CD4-positive, alpha-beta T cell (primary cell): ENCODE measurements around the gene ITPRID2. TPM values are rescaled to one million over a fixed set of nuclear protein-coding genes. Genes with fewer than 3 reads are reported as not detected.

Experiments
- ATAC-seq: fragments of 200-7000 bp; cut with Tn5 transposase; one replicate; pipeline ENCODE4 v1.10.0; 2022; ENCODE audit warnings: mild to moderate bottlenecking; ENCODE audit not compliant: poor library complexity
- CTCF ChIA-PET: fragments of 350-600 bp; sonication (Branson Sonifier 250); formaldehyde crosslinking; loops from one replicate; lab custom pipeline; 2021; ENCODE audit warnings: antibody characterized with exemption, inconsistent platforms; lab: Charles Lee
- POLR2A ChIA-PET: fragments of 350-600 bp; sonication (Branson Sonifier 250); formaldehyde crosslinking; loops from one replicate; lab custom pipeline; 2021; ENCODE audit warnings: antibody characterized with exemption, inconsistent platforms; lab: Charles Lee
- DNase-seq, 14 experiments: peaks; one replicate each; pipeline ENCODE4 v3.0.0-alpha.2; 2013 to 2020; ENCODE audit warnings: mixed read lengths in 2 of 14
- H3K27ac ChIP-seq, 2 donors: one replicate each; pipeline versions ENCODE4 v1.5.1 to v1.7.0; 2013; ENCODE audit warnings: low read length in 2 of 2, low read depth in 1 of 2, mild to moderate bottlenecking in 1 of 2
- H3K27me3 ChIP-seq, 2 experiments: 1 replicate in 1 of 2; 2 replicates in 1 of 2; pipeline versions ENCODE4 v1.6.1 to v1.7.0; 2013; ENCODE audit warnings: low read length in 2 of 2, control low read depth in 1 of 2, mild to moderate bottlenecking in 1 of 2, moderate library complexity in 1 of 2; ENCODE audit not compliant: insufficient read depth in 2 of 2, control insufficient read depth in 1 of 2
- H3K36me3 ChIP-seq: one replicate; pipeline ENCODE4 v1.6.1; 2013; ENCODE audit warnings: low read length, control low read depth; ENCODE audit not compliant: insufficient read depth
- H3K4me1 ChIP-seq: one replicate; pipeline ENCODE4 v1.6.1; 2013; ENCODE audit warnings: low read length, control low read depth; ENCODE audit not compliant: insufficient read depth
- H3K4me3 ChIP-seq: one replicate; pipeline ENCODE4 v1.5.1; 2013; ENCODE audit warnings: mild to moderate bottlenecking, low read length, moderate library complexity
- H3K9me3 ChIP-seq, 2 experiments: 1 replicate in 1 of 2; 2 replicates in 1 of 2; pipeline versions ENCODE4 v1.6.1 to v1.7.0; 2013; ENCODE audit warnings: low read length in 2 of 2, mild to moderate bottlenecking in 2 of 2, control low read depth in 1 of 2, moderate library complexity in 1 of 2; ENCODE audit not compliant: control insufficient read depth in 1 of 2, insufficient read depth in 1 of 2
- H3K27ac Mint-ChIP-seq: one replicate; pipeline ENCODE4 v1.8.0; 2020; ENCODE audit warnings: mixed read lengths
- H3K27me3 Mint-ChIP-seq: one replicate; pipeline ENCODE4 v1.8.0; 2021; ENCODE audit warnings: mixed read lengths
- H3K36me3 Mint-ChIP-seq: one replicate; pipeline ENCODE4 v1.8.0; 2021; ENCODE audit warnings: low read depth, mixed read lengths
- H3K4me1 Mint-ChIP-seq: one replicate; pipeline ENCODE4 v1.8.0; 2021; ENCODE audit warnings: low read depth, mixed read lengths
- H3K4me3 Mint-ChIP-seq: one replicate; pipeline ENCODE4 v1.8.0; 2020; ENCODE audit warnings: mild to moderate bottlenecking, mixed read lengths
- H3K9me3 Mint-ChIP-seq: one replicate; pipeline ENCODE4 v1.8.0; 2020; ENCODE audit warnings: mixed read lengths
- CTCF ChIP-seq: fragments of 200-600 bp; IDR thresholded peaks from one replicate; pipeline ENCODE4 v1.8.0; 2022; ENCODE audit warnings: antibody characterized with exemption, mild to moderate bottlenecking
- intact Hi-C, 2 experiments: fragments of 100-400 bp; cut with DNase I in 1 of 2; cut with micrococcal nuclease in 1 of 2; formaldehyde crosslinking; loops; one replicate each; pipeline versions ENCODE4 v1.15.1 to v1.9.0; 2023 to 2025; cut with DNase I, micrococcal nuclease
- total RNA-seq, 174 experiments: library from RNA in 2 of 174; stranded (reverse) in 2 of 174; gene quantifications; one replicate each; pipeline ENCODE4 v1.2.3 and lab custom pipeline; 2021 to 2026

Gene ITPRID2
- total RNA-seq, 2 experiments from 2014 or later, result 75.8 to 79.7 TPM

GRCh38 chr2:181952404-181953226, 61.1 kb downstream of the ITPRID2 start:
- Histone ChIP-seq H3K4me3 (no peak overlapping the region), H3K4me1 (peaks cover 5% of the 10 kb centered on the region), H3K27me3 (no peaks in the 10 kb centered on the region), H3K36me3 (no peaks in the 10 kb centered on the region), H3K9me3 (no peaks in the 10 kb centered on the region), H3K27ac (no peak overlapping the region)
- intact Hi-C loops, result no loop called here
- ChIA-PET POLR2A (no interaction called here), CTCF (no interaction called here)
- no peak for TF ChIP-seq CTCF
- no peak overlapping the region for H3K27ac Mint-ChIP-seq
- no peaks in the 10 kb centered on the region for H3K9me3 Mint-ChIP-seq
- no peaks in the 10 kb centered on the region for H3K36me3 Mint-ChIP-seq
- no peak for ATAC-seq
- peaks cover 14% of the 10 kb centered on the region for H3K4me1 Mint-ChIP-seq
- H3K4me3 Mint-ChIP-seq, result no peak overlapping the region
- H3K27me3 Mint-ChIP-seq, result peaks cover 7% of the 10 kb centered on the region
- no peak for DNase-seq

GRCh38 chr2:181953881-181954537, 62.5 kb downstream of the ITPRID2 start:
- no peaks in the 10 kb centered on the region for H3K36me3 ChIP-seq
- no peaks in the 10 kb centered on the region for H3K27me3 ChIP-seq
- no peak overlapping the region for H3K27ac Mint-ChIP-seq
- peak; percentile 26 to 80 (median 48) for DNase-seq
- intact Hi-C loops, result loop anchor here in 1 of 2 experiments (2.0 kb wide), 1 partner anchor 211 kb away; no protein-coding TSS in a partner anchor
- H3K36me3 Mint-ChIP-seq, result no peaks in the 10 kb centered on the region
- ATAC-seq, result peak; percentile 77
- ChIA-PET CTCF (interaction anchor here (0.7 to 1.1 kb wide), 2 partner anchors 11 to 1821 kb away, joined by 3 to 4 read pairs; no protein-coding TSS in a partner anchor), POLR2A (interaction anchor here (1.4 kb wide), 1 partner anchor 211 kb away, joined by 5 read pairs; no protein-coding TSS in a partner anchor)
- TF ChIP-seq CTCF, result peak; percentile 47
- H3K4me1 Mint-ChIP-seq, result peaks cover 14% of the 10 kb centered on the region
- peaks cover 14% of the 10 kb centered on the region for H3K27me3 Mint-ChIP-seq
- no peaks in the 10 kb centered on the region for H3K9me3 Mint-ChIP-seq
- H3K27ac ChIP-seq, result no peak overlapping the region
- peaks cover 5% of the 10 kb centered on the region for H3K4me1 ChIP-seq
- H3K4me3 ChIP-seq, result peak overlapping the region; percentile 5
- H3K9me3 ChIP-seq, result no peaks in the 10 kb centered on the region
- peak overlapping the region; percentile 44 for H3K4me3 Mint-ChIP-seq

DNA sequence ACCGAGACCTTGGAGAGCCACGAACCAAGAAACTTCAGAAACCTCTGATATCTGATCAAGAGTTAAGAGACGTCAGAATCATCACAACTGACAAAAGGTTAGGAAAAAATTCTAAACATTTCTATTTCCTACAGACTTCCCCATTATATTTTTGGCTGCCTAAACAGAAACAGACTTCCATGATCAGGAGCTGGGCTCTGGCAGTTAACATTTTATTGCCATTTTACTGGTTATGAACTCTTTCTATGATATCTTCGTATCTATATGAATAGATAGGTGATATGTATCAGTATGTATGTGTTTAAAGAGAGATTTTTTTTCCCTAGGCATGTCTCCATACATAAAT, 63.0 kb downstream of the ITPRID2 start:
- ChIA-PET POLR2A (interaction anchor here (1.4 kb wide), 1 partner anchor 212 kb away, joined by 5 read pairs; no protein-coding TSS in a partner anchor), CTCF (interaction anchor here (0.7 to 1.1 kb wide), 2 partner anchors 11 to 58 kb away, joined by 3 to 4 read pairs; no protein-coding TSS in a partner anchor)
- Mint-ChIP-seq H3K9me3 (no peaks in the 10 kb centered on the region), H3K27ac (no peak overlapping the region), H3K4me3 (peak overlapping the region; percentile 44), H3K27me3 (peaks cover 14% of the 10 kb centered on the region), H3K4me1 (peaks cover 14% of the 10 kb centered on the region), H3K36me3 (no peaks in the 10 kb centered on the region)
- Histone ChIP-seq H3K27me3 (no peaks in the 10 kb centered on the region), H3K27ac (no peak overlapping the region), H3K4me1 (peaks cover 5% of the 10 kb centered on the region), H3K4me3 (no peak overlapping the region), H3K36me3 (no peaks in the 10 kb centered on the region), H3K9me3 (no peaks in the 10 kb centered on the region)
- intact Hi-C loops, result loop anchor here in 1 of 2 experiments (2.0 kb wide), 1 partner anchor 212 kb away; no protein-coding TSS in a partner anchor
- DNase-seq (no peak), ATAC-seq (no peak)
- no peak for TF ChIP-seq CTCF
